Endodermal cell (in vitro differentiated cells): ENCODE results near the gene ANKDD1B. TPM values are rescaled to one million over a fixed set of nuclear protein-coding genes. Genes with fewer than 3 reads are reported as not detected.

Source experiments
- DNase-seq: peaks from one replicate; pipeline ENCODE4 v3.0.0-alpha.2; 2017
- H3K27ac ChIP-seq: 2 replicates; pipeline ENCODE4 v1.5.1; 2013; ENCODE audit warnings: mild to moderate bottlenecking, low read depth, low read length, moderate library complexity
- H3K27me3 ChIP-seq: 2 replicates; pipeline ENCODE4 v1.6.1; 2013; ENCODE audit warnings: mild to moderate bottlenecking, low read length, moderate library complexity; ENCODE audit not compliant: insufficient read depth, control insufficient read depth, poor library complexity, severe bottlenecking
- H3K36me3 ChIP-seq: 2 replicates; pipeline ENCODE4 v1.7.0; 2013; ENCODE audit warnings: mild to moderate bottlenecking, low read length, moderate library complexity; ENCODE audit not compliant: control insufficient read depth, insufficient read depth
- H3K4me1 ChIP-seq: one replicate; pipeline ENCODE4 v1.7.0; 2013; ENCODE audit warnings: low read length; ENCODE audit not compliant: control insufficient read depth, insufficient read depth
- H3K4me3 ChIP-seq: 2 replicates; pipeline ENCODE4 v1.5.1; 2013; ENCODE audit warnings: mild to moderate bottlenecking, low read length, moderate library complexity
- H3K9ac ChIP-seq: 2 replicates; pipeline ENCODE4 v1.6.1; 2013; ENCODE audit warnings: mild to moderate bottlenecking, low read length, moderate library complexity; ENCODE audit not compliant: poor library complexity, severe bottlenecking; ENCODE audit errors: extremely low read depth
- H3K9me3 ChIP-seq: 2 replicates; pipeline ENCODE4 v1.6.1; 2013; ENCODE audit warnings: mild to moderate bottlenecking, low read length, moderate library complexity; ENCODE audit not compliant: control insufficient read depth
- H3K27ac Mint-ChIP-seq: 2 replicates; pipeline ENCODE4 v1.8.0; 2020; ENCODE audit warnings: mixed read lengths
- H3K27me3 Mint-ChIP-seq: 2 replicates; pipeline ENCODE4 v1.8.0; 2021; ENCODE audit warnings: mild to moderate bottlenecking, mixed read lengths; ENCODE audit not compliant: insufficient read depth
- H3K36me3 Mint-ChIP-seq: 2 replicates; pipeline ENCODE4 v1.8.0; 2020; ENCODE audit warnings: low read depth, mixed read lengths
- H3K4me1 Mint-ChIP-seq: 2 replicates; pipeline ENCODE4 v1.8.0; 2020; ENCODE audit warnings: mixed read lengths
- H3K4me3 Mint-ChIP-seq: 2 replicates; pipeline ENCODE4 v1.8.0; 2020; ENCODE audit warnings: mild to moderate bottlenecking, moderate library complexity, mixed read lengths
- H3K9me3 Mint-ChIP-seq: 2 replicates; pipeline ENCODE4 v1.8.0; 2020; ENCODE audit warnings: mild to moderate bottlenecking, mixed read lengths
- WGBS, 2 experiments: methylation state at CpG; one replicate each; pipeline versions ENCODE4 v1.1.5 to v1.1.7; 2013; ENCODE audit warnings: missing lambda C conversion rate in 2 of 2, mixed read lengths in 1 of 2; ENCODE audit not compliant: insufficient coverage in 1 of 2, insufficient read length in 1 of 2; 5-methylcytosine and 5-hydroxymethylcytosine counted together
- total RNA-seq, 2 donors: library from RNA; stranded (reverse); fragmentation: NEBNext Ultra II Directional in 1 of 2; extraction: Animal tissue kit (Norgen Biotek cat#: 25700) in 1 of 2; gene quantifications; 2 replicates in 1 of 2; 3 replicates in 1 of 2; pipeline ENCODE4 v1.2.1, GENCODE V29; 2021
- TF ChIP-seq, protein P1 (sequence below): fragments of 200-600 bp; sonication (generic); conservative IDR thresholded peaks from 2 replicates; pipeline ENCODE4 v1.5.0; 2021; ENCODE audit warnings: antibody characterized with exemption, mild to moderate bottlenecking

Gene ANKDD1B
- total RNA-seq, 2 donors from 2014 or later: 4.6 to 8.6 TPM

DNA sequence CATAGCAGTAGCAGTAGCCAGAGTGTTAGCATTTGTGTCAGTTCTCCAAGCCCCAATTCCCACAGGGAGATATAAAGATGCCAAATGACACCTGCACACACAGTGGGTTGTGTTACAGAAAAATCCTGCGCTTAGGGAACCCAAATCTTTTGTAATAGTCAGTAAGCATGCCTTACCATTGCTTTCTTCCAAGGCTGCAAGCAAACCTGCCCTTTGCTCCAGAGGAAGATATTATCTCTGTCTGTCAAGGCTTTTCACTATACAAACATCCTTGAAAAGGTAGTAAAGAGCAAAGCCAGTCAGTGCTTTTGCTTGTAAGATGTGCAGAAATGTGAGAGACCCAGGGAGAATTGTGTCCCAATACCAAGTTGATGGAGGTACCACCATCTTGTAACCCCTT is 2.9 kb downstream of the ANKDD1B start:
- Mint-ChIP-seq H3K4me1 (peaks cover 33% of the 10 kb centered on the region), H3K4me3 (no peak overlapping the region), H3K9me3 (no peaks in the 10 kb centered on the region), H3K27ac (no peak overlapping the region), H3K36me3 (no peaks in the 10 kb centered on the region), H3K27me3 (peaks cover 11% of the 10 kb centered on the region)
- 91 to 100% methylated on average over 1 of the region's 1 CpG for WGBS, 2 experiments
- peak overlapping the region; percentile 20 for H3K4me3 ChIP-seq
- no peaks in the 10 kb centered on the region for H3K36me3 ChIP-seq
- TF ChIP-seq, protein P1, sequence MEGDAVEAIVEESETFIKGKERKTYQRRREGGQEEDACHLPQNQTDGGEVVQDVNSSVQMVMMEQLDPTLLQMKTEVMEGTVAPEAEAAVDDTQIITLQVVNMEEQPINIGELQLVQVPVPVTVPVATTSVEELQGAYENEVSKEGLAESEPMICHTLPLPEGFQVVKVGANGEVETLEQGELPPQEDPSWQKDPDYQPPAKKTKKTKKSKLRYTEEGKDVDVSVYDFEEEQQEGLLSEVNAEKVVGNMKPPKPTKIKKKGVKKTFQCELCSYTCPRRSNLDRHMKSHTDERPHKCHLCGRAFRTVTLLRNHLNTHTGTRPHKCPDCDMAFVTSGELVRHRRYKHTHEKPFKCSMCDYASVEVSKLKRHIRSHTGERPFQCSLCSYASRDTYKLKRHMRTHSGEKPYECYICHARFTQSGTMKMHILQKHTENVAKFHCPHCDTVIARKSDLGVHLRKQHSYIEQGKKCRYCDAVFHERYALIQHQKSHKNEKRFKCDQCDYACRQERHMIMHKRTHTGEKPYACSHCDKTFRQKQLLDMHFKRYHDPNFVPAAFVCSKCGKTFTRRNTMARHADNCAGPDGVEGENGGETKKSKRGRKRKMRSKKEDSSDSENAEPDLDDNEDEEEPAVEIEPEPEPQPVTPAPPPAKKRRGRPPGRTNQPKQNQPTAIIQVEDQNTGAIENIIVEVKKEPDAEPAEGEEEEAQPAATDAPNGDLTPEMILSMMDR: no peak
- H3K9ac ChIP-seq: no peak overlapping the region
- no peak for DNase-seq
- no peaks in the 10 kb centered on the region for H3K9me3 ChIP-seq
- peaks cover 12% of the 10 kb centered on the region for H3K4me1 ChIP-seq
- no peaks in the 10 kb centered on the region for H3K27me3 ChIP-seq
- no peak overlapping the region for H3K27ac ChIP-seq

DNA sequence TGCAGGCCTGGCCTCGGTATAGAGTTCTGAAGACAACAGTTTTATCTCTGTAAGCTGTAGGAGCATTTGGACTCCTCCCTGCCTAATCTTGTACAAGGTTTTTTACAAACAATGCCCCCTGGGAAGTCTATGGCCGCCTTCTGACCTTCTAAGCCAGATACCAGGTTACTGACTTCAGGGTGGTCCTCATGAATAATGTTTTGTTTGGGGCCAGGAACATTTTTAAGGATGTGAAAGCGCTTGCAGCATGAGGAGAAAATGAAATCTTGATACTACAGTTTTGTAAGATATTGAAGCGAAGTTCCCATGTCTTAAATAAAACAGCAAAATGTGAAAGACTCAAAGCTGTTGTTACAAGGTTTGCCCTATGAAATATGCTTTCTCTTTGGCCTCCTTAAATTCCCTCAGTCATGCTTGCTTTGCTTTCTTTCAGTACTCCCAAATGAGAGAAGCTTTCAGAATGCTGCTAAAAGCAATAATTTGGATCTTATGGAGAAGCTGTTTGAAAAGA is 5.2 kb downstream of the ANKDD1B start:
- H3K27me3 Mint-ChIP-seq: peaks cover 14% of the 10 kb centered on the region
- H3K27ac ChIP-seq: no peak overlapping the region
- H3K4me3 Mint-ChIP-seq: peak overlapping the region; percentile 5
- H3K36me3 Mint-ChIP-seq: peaks cover 10% of the 10 kb centered on the region
- H3K4me1 Mint-ChIP-seq: peaks cover 26% of the 10 kb centered on the region
- H3K27ac Mint-ChIP-seq: peak overlapping the region; percentile 28
- no peaks in the 10 kb centered on the region for H3K9me3 ChIP-seq
- H3K4me1 ChIP-seq: peaks cover 12% of the 10 kb centered on the region
- H3K4me3 ChIP-seq: peak overlapping the region; percentile 42
- peak overlapping the region; percentile 22 for H3K9ac ChIP-seq
- H3K9me3 Mint-ChIP-seq: no peaks in the 10 kb centered on the region
- no peak for DNase-seq
- no peaks in the 10 kb centered on the region for H3K27me3 ChIP-seq
- no peaks in the 10 kb centered on the region for H3K36me3 ChIP-seq
- TF ChIP-seq, protein P1: no peak
- 40 to 56% methylated on average over 3 to 4 of the region's 4 CpGs for whole genome bisulfite sequencing, 2 experiments

DNA sequence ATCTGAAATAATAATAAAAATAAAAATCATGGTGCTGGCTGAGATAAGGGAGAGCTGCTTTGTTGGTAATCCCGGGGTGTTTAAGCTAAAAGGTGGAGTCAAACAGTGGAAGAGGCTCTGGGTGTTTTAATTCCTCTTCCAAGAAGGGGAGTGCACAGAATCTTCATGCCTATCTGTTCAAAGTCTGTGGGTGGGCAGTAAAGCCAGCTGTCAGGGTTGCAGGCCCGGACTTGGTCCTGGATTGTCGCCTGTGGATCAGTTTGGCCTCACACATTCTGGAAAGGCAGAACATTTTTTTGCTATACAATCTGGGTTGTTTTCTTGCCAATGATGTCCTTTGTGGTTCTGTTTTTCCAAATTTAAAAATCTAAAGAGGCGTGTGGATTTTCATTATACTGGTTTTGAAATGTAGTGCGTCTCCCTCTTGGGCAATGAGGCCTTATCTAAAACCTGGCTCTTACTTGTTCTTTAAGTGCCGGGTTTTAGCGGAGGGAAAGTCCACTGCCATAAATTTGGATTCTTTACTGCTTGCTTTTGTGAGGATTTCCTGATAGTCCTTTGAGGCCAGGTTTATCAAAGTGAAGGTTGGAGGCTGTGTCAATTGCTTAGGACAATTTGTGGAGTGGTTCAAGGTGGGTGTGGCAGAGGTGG is 5.8 kb downstream of the ANKDD1B start:
- 79 to 85% methylated on average over 5 to 7 of the region's 7 CpGs for WGBS, 2 experiments
- Mint-ChIP-seq H3K27ac (peak overlapping the region; percentile 28), H3K27me3 (peaks cover 14% of the 10 kb centered on the region), H3K9me3 (no peaks in the 10 kb centered on the region), H3K4me3 (peak overlapping the region; percentile 5), H3K4me1 (peaks cover 28% of the 10 kb centered on the region), H3K36me3 (peaks cover 10% of the 10 kb centered on the region)
- H3K9me3 ChIP-seq: no peaks in the 10 kb centered on the region
- H3K4me1 ChIP-seq: peaks cover 11% of the 10 kb centered on the region
- H3K4me3 ChIP-seq: peak overlapping the region; percentile 42
- no peaks in the 10 kb centered on the region for H3K27me3 ChIP-seq
- H3K9ac ChIP-seq: peak overlapping the region; percentile 22
- no peak overlapping the region for H3K27ac ChIP-seq
- no peaks in the 10 kb centered on the region for H3K36me3 ChIP-seq
- DNase-seq: no peak
- TF ChIP-seq, protein P1: no peak
